Endodermal cell (in vitro differentiated cells): ENCODE results near the gene FAM72D. TPM values are rescaled to one million over a fixed set of nuclear protein-coding genes. Genes with fewer than 3 reads are reported as not detected.
"Not testable (repeated sequence)": the region's sequence is repeated elsewhere in the genome, so short reads cannot be mapped to it uniquely, and the experiment has no call there.

Source experiments
- DNase-seq: peaks from one replicate; pipeline ENCODE4 v3.0.0-alpha.2; 2017
- H3K27ac ChIP-seq: 2 replicates; pipeline ENCODE4 v1.5.1; 2013; ENCODE audit warnings: mild to moderate bottlenecking, low read depth, low read length, moderate library complexity
- H3K27me3 ChIP-seq: 2 replicates; pipeline ENCODE4 v1.6.1; 2013; ENCODE audit warnings: mild to moderate bottlenecking, low read length, moderate library complexity; ENCODE audit not compliant: insufficient read depth, control insufficient read depth, poor library complexity, severe bottlenecking
- H3K36me3 ChIP-seq: 2 replicates; pipeline ENCODE4 v1.7.0; 2013; ENCODE audit warnings: mild to moderate bottlenecking, low read length, moderate library complexity; ENCODE audit not compliant: control insufficient read depth, insufficient read depth
- H3K4me1 ChIP-seq: one replicate; pipeline ENCODE4 v1.7.0; 2013; ENCODE audit warnings: low read length; ENCODE audit not compliant: control insufficient read depth, insufficient read depth
- H3K4me3 ChIP-seq: 2 replicates; pipeline ENCODE4 v1.5.1; 2013; ENCODE audit warnings: mild to moderate bottlenecking, low read length, moderate library complexity
- H3K9ac ChIP-seq: 2 replicates; pipeline ENCODE4 v1.6.1; 2013; ENCODE audit warnings: mild to moderate bottlenecking, low read length, moderate library complexity; ENCODE audit not compliant: poor library complexity, severe bottlenecking; ENCODE audit errors: extremely low read depth
- H3K9me3 ChIP-seq: 2 replicates; pipeline ENCODE4 v1.6.1; 2013; ENCODE audit warnings: mild to moderate bottlenecking, low read length, moderate library complexity; ENCODE audit not compliant: control insufficient read depth
- H3K27ac Mint-ChIP-seq: 2 replicates; pipeline ENCODE4 v1.8.0; 2020; ENCODE audit warnings: mixed read lengths
- H3K27me3 Mint-ChIP-seq: 2 replicates; pipeline ENCODE4 v1.8.0; 2021; ENCODE audit warnings: mild to moderate bottlenecking, mixed read lengths; ENCODE audit not compliant: insufficient read depth
- H3K36me3 Mint-ChIP-seq: 2 replicates; pipeline ENCODE4 v1.8.0; 2020; ENCODE audit warnings: low read depth, mixed read lengths
- H3K4me1 Mint-ChIP-seq: 2 replicates; pipeline ENCODE4 v1.8.0; 2020; ENCODE audit warnings: mixed read lengths
- H3K4me3 Mint-ChIP-seq: 2 replicates; pipeline ENCODE4 v1.8.0; 2020; ENCODE audit warnings: mild to moderate bottlenecking, moderate library complexity, mixed read lengths
- H3K9me3 Mint-ChIP-seq: 2 replicates; pipeline ENCODE4 v1.8.0; 2020; ENCODE audit warnings: mild to moderate bottlenecking, mixed read lengths
- WGBS, 2 experiments: methylation state at CpG; one replicate each; pipeline versions ENCODE4 v1.1.5 to v1.1.7; 2013; ENCODE audit warnings: missing lambda C conversion rate in 2 of 2, mixed read lengths in 1 of 2; ENCODE audit not compliant: insufficient coverage in 1 of 2, insufficient read length in 1 of 2; 5-methylcytosine and 5-hydroxymethylcytosine counted together
- long read RNA-seq, 4 experiments: library from polyadenylated mRNA in 2 of 4; library from RNA in 1 of 4; library from capped mRNA in 1 of 4; stranded (forward) in 3 of 4; unstranded in 1 of 4; transcript quantifications; one replicate each; pipeline ENCODE4 v2.0.0, GENCODE V29; 2020 to 2021; ENCODE audit warnings: inconsistent platforms in 1 of 4
- polyA plus RNA-seq, 2 experiments: library from polyadenylated mRNA; stranded (reverse); fragments of 50-300 nt; gene quantifications; one replicate each; pipeline ENCODE4 v1.2.3, GENCODE V29; 2013
- total RNA-seq, 2 donors: library from RNA; stranded (reverse); fragmentation: NEBNext Ultra II Directional in 1 of 2; extraction: Animal tissue kit (Norgen Biotek cat#: 25700) in 1 of 2; gene quantifications; 2 replicates in 1 of 2; 3 replicates in 1 of 2; pipeline ENCODE4 v1.2.1, GENCODE V29; 2021

The FAM72D gene
- total RNA-seq, result 1 to 10 TPM; 4.1 to 9.4 TPM
- polyA plus RNA-seq (2013, experiment 1 of 2), result 15.5 TPM
- 14.2 TPM for polyA plus RNA-seq (2013, experiment 2 of 2)
- long read RNA-seq, experiment 1, partial matches to known transcripts, result 3 of 5 reads
- long read RNA-seq, experiment 1, other reads (novel, unspliced or antisense), result 0 of 5 reads
- long read RNA-seq, experiment 2, transcript FAM72D-201 (4 exons, 2,397 nt), result major isoform, 11 of 12 reads
- long read RNA-seq, experiment 2, partial matches to known transcripts, result 0 of 12 reads
- long read RNA-seq, experiment 2, other reads (novel, unspliced or antisense), result 1 of 12 reads
- long read RNA-seq, experiment 3, transcript FAM72D-201 (4 exons, 2,397 nt), result major isoform, 28 of 32 reads
- long read RNA-seq, experiment 3, partial matches to known transcripts, result 1 of 32 reads
- long read RNA-seq, experiment 3, other reads (novel, unspliced or antisense), result 3 of 32 reads
- long read RNA-seq, experiment 4, partial matches to known transcripts, result 3 of 8 reads
- long read RNA-seq, experiment 4, other reads (novel, unspliced or antisense), result 2 of 8 reads

GRCh38 chr1:145095284-145096057 lies at the start of gene FAM72D, which contains the start of gene SRGAP2B:
FAM72D (plus strand) TSS chr1:145095974; CDS start chr1:145096848, 874 bp downstream.
SRGAP2B (minus strand) TSS chr1:145095328; CDS start chr1:145092901, 2,427 bp downstream.
- not testable (repeated sequence) for H3K27ac ChIP-seq, H3K27me3 ChIP-seq, H3K27ac Mint-ChIP-seq, H3K36me3 ChIP-seq, H3K27me3 Mint-ChIP-seq, H3K4me1 ChIP-seq, H3K9me3 Mint-ChIP-seq, H3K4me1 Mint-ChIP-seq, H3K9ac ChIP-seq, H3K9me3 ChIP-seq, DNase-seq, H3K36me3 Mint-ChIP-seq
- H3K4me3 ChIP-seq, result peak within 1 kb of the TSS; percentile 64
- no CpG with 5 or more reads among the region's 47 CpGs for WGBS, 2 experiments
- peak within 1 kb of the TSS; percentile 46 for H3K4me3 Mint-ChIP-seq

GRCh38 chr1:145047553-145047952 lies 48.2 kb upstream of the FAM72D start:
- not testable (repeated sequence) for H3K27ac ChIP-seq, H3K36me3 ChIP-seq, DNase-seq, H3K27me3 ChIP-seq, H3K4me1 Mint-ChIP-seq, H3K4me3 Mint-ChIP-seq, H3K9ac ChIP-seq, H3K9me3 Mint-ChIP-seq, H3K4me1 ChIP-seq, H3K36me3 Mint-ChIP-seq, H3K9me3 ChIP-seq, H3K27me3 Mint-ChIP-seq, H3K4me3 ChIP-seq, H3K27ac Mint-ChIP-seq
- WGBS, 2 experiments, result no CpG with 5 or more reads among the region's 1 CpG

- H3K27me3 ChIP-seq, H3K9ac ChIP-seq, H3K4me1 ChIP-seq, H3K4me3 Mint-ChIP-seq, H3K27me3 Mint-ChIP-seq, H3K36me3 Mint-ChIP-seq, H3K4me3 ChIP-seq, H3K9me3 ChIP-seq, H3K27ac Mint-ChIP-seq, H3K27ac ChIP-seq, H3K4me1 Mint-ChIP-seq, DNase-seq, H3K36me3 ChIP-seq, H3K9me3 Mint-ChIP-seq: not testable (repeated sequence)
- no CpG with 5 or more reads among the region's 6 CpGs for WGBS, 2 experiments
These were observed 47.5 kb upstream of the FAM72D start for GRCh38 chr1:145048181-145048856.

- not testable (repeated sequence) for H3K4me3 Mint-ChIP-seq, H3K9ac ChIP-seq, DNase-seq, H3K27ac Mint-ChIP-seq, H3K4me1 ChIP-seq, H3K36me3 Mint-ChIP-seq, H3K4me1 Mint-ChIP-seq, H3K27me3 Mint-ChIP-seq, H3K36me3 ChIP-seq, H3K27me3 ChIP-seq, H3K9me3 ChIP-seq, H3K27ac ChIP-seq, H3K9me3 Mint-ChIP-seq, H3K4me3 ChIP-seq
- no CpG with 5 or more reads among the region's 10 CpGs for WGBS, 2 experiments
These were observed 43.6 kb upstream of the FAM72D start for GRCh38 chr1:145052019-145052776.

- DNase-seq, H3K9me3 ChIP-seq, H3K36me3 ChIP-seq, H3K4me3 ChIP-seq, H3K27ac Mint-ChIP-seq, H3K4me1 ChIP-seq, H3K27me3 ChIP-seq, H3K4me1 Mint-ChIP-seq, H3K4me3 Mint-ChIP-seq, H3K27ac ChIP-seq, H3K36me3 Mint-ChIP-seq, H3K9me3 Mint-ChIP-seq, H3K27me3 Mint-ChIP-seq, H3K9ac ChIP-seq: not testable (repeated sequence)
- WGBS, 2 experiments, result no CpG with 5 or more reads among the region's 4 CpGs
These were observed 42.3 kb upstream of the FAM72D start for GRCh38 chr1:145053428-145053827.

- not testable (repeated sequence) for H3K9me3 Mint-ChIP-seq, H3K36me3 Mint-ChIP-seq, H3K27me3 Mint-ChIP-seq, H3K4me1 ChIP-seq, H3K4me1 Mint-ChIP-seq, H3K9ac ChIP-seq, H3K27ac ChIP-seq, H3K4me3 Mint-ChIP-seq, H3K4me3 ChIP-seq, DNase-seq, H3K27ac Mint-ChIP-seq, H3K9me3 ChIP-seq, H3K36me3 ChIP-seq, H3K27me3 ChIP-seq
- WGBS, 2 experiments, result no CpG with 5 or more reads among the region's 4 CpGs
These were observed 40.5 kb upstream of the FAM72D start for GRCh38 chr1:145055217-145055760.
